C4-2B (cell line): ENCODE data around the gene PEAR1.

ENCODE experiments used
- H3K27ac ChIP-seq: fragments of 450-650 bp; 2 replicates; pipeline ENCODE4 v1.5.1; 2017
- CTCF ChIP-seq: fragments of 450-650 bp; conservative IDR thresholded peaks from 2 replicates; pipeline ENCODE4 v1.5.1; 2017; ENCODE audit warnings: mild to moderate bottlenecking
- ZFX ChIP-seq: fragments of 450-650 bp; IDR thresholded peaks from 2 replicates; pipeline ENCODE4 v1.6.1; 2017

PEAR1 gene

GRCh38 chr1:156951371-156951770 lies 57.9 kb downstream of the PEAR1 start:
- TF ChIP-seq ZFX (no peak), CTCF (no peak)
- no peak overlapping the region for H3K27ac ChIP-seq

- TF ChIP-seq CTCF = no peak
- TF ChIP-seq ZFX = no peak
- no peak overlapping the region for H3K27ac ChIP-seq
Observed at GRCh38 chr1:156953571-156953970, 60.1 kb downstream of the PEAR1 start.

DNA sequence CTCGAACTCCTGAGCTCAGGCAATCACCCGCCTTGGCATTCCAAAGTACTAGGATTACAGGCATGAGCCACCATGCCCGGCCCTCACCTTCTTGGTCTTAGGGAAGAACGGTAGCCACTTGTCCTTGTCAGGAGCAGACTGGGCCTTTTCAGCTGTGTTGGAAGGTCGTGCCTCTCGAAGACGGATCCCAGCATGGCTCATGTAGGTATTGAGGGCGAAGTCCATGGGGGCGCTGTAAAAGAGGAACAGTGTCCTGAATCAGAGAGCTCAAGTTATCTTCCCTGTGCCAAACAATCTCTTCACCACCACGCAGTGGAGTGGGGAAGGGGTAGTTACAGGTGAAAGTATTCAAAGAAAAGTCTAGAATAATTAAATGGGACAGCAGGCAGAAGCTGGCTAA lies 62.8 kb downstream of the PEAR1 start:
- TF ChIP-seq CTCF (no peak), ZFX (no peak)
- no peak overlapping the region for H3K27ac ChIP-seq

- H3K27ac ChIP-seq = no peak overlapping the region
- TF ChIP-seq CTCF = no peak
- TF ChIP-seq ZFX = no peak
Observed at GRCh38 chr1:156957634-156958033, 64.1 kb downstream of the PEAR1 start.

GRCh38 chr1:156958247-156958714 lies 64.8 kb downstream of the PEAR1 start:
- no peak for TF ChIP-seq CTCF
- TF ChIP-seq ZFX = no peak

DNA sequence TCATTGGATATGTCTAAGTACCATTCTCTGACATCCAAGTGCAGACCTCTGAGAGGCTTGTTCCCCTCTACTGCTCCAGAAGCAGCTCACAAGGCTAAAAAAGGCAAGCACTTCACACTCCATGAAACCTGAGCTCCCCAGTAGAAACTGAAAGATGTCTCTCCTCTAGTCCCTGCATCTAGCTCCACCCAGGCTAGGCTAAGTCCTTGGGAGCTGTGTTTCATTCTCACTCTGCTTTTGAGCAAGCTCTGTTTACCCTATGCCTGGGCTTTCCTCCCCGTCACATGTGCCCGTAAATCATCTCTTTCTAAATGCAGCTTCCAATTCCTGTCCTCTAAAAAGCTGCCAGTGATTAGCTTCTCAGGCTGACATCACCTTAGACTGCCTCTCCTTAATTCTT lies 65.9 kb downstream of the PEAR1 start:
- no peak overlapping the region for H3K27ac ChIP-seq
- TF ChIP-seq ZFX (no peak), CTCF (no peak)

More at GRCh38 chr1:156958247-156958714, 64.8 kb downstream of the PEAR1 start:
- no peak overlapping the region for H3K27ac ChIP-seq

DNA sequence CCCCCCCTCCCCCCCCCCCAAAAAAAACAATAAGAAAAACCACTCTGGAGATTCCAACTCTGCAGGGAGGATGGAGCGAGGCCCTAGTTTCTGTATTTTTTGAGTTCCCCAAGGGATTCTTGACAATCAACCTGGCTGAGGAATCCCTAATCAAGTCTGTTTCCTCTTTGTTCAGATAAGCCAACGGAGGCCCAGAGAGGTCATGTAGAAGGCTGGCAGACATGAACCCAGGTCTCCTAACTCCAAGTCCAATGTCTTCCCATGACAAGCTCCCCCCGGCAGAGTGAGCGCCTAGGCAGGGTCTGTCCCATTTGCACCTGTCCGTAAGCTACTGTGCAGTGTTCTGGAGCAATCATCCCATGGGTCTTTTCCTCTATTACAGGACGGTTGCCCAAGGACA lies 66.4 kb downstream of the PEAR1 start:
- TF ChIP-seq ZFX = no peak
- no peak for TF ChIP-seq CTCF
- H3K27ac ChIP-seq = no peak overlapping the region
